T-cell (primary cell): ENCODE measurements around the gene SWSAP1. TPM values are rescaled to one million over a fixed set of nuclear protein-coding genes. Genes with fewer than 3 reads are reported as not detected.
"Not testable (repeated sequence)": the region's sequence is repeated elsewhere in the genome, so short reads cannot be mapped to it uniquely, and the experiment has no call there.

Experiments used
- ATAC-seq, 4 experiments: fragments of 200-7000 bp in 3 of 4; fragments of 150-1000 bp in 1 of 4; cut with Tn5 transposase; replicated peaks in 1 of 4; 1 replicate in 3 of 4; 2 replicates in 1 of 4; pipeline ENCODE4 v1.10.0; 2021; ENCODE audit warnings: moderate library complexity in 3 of 4, mild to moderate bottlenecking in 2 of 4, moderate number of reproducible peaks in 1 of 4
- CTCF ChIA-PET, 2 donors: fragments of 300-600 bp; sonication (Branson Sonifier 250); formaldehyde crosslinking; loops; one replicate each; lab custom pipeline; 2022; ENCODE audit warnings: antibody characterized with exemption in 2 of 2; lab: Charles Lee
- POLR2A ChIA-PET, 2 donors: fragments of 300-600 bp; sonication (Branson Sonifier 250); formaldehyde crosslinking; loops; one replicate each; lab custom pipeline; 2022; ENCODE audit warnings: antibody characterized with exemption in 2 of 2; lab: Charles Lee
- DNase-seq, 35 experiments: peaks; one replicate each; pipeline versions ENCODE4 v3.0.0 to v3.0.0-alpha.2; 2013 to 2023
- H3K27ac ChIP-seq: one replicate; pipeline ENCODE4 v1.5.1; 2013; ENCODE audit warnings: low read length
- H3K27me3 ChIP-seq, 2 experiments: replicated peaks in 1 of 2; 1 replicate in 1 of 2; 2 replicates in 1 of 2; pipeline versions ENCODE4 v1.6.1 to v1.7.0; 2013; ENCODE audit warnings: low read length in 1 of 2, mixed read lengths in 1 of 2; ENCODE audit not compliant: control insufficient read depth in 2 of 2, insufficient read depth in 2 of 2; ENCODE audit errors: extremely low read depth in 1 of 2
- H3K36me3 ChIP-seq, 2 donors: 1 replicate in 1 of 2; 2 replicates in 1 of 2; pipeline versions ENCODE4 v1.6.1 to v1.7.0; 2013; ENCODE audit warnings: low read length in 1 of 2; ENCODE audit not compliant: control insufficient read depth in 2 of 2, insufficient read depth in 1 of 2; ENCODE audit errors: extremely low read depth in 1 of 2
- H3K4me1 ChIP-seq, 2 experiments: 1 replicate in 1 of 2; 2 replicates in 1 of 2; pipeline versions ENCODE4 v1.6.1 to v1.7.0; 2013; ENCODE audit warnings: low read length in 2 of 2, mixed read lengths in 1 of 2; ENCODE audit not compliant: insufficient read depth in 2 of 2, control insufficient read depth in 1 of 2; ENCODE audit errors: extremely low read depth in 1 of 2
- H3K4me3 ChIP-seq, 2 donors: 1 replicate in 1 of 2; 2 replicates in 1 of 2; pipeline versions ENCODE4 v1.5.1 to v1.7.0; 2013; ENCODE audit warnings: mild to moderate bottlenecking in 2 of 2, low read length in 1 of 2, moderate library complexity in 1 of 2; ENCODE audit not compliant: control insufficient read depth in 1 of 2; ENCODE audit errors: extremely low read depth in 1 of 2
- H3K9me3 ChIP-seq: 2 replicates; pipeline ENCODE4 v1.7.0; 2013
- H3K27ac Mint-ChIP-seq, 2 donors: one replicate each; pipeline ENCODE4 v1.8.0; 2020 to 2021; ENCODE audit warnings: mild to moderate bottlenecking in 2 of 2, mixed read lengths in 2 of 2
- H3K27me3 Mint-ChIP-seq, 2 donors: one replicate each; pipeline ENCODE4 v1.8.0; 2021 to 2022; ENCODE audit warnings: mixed read lengths in 2 of 2
- H3K36me3 Mint-ChIP-seq: one replicate; pipeline ENCODE4 v1.8.0; 2021; ENCODE audit warnings: mixed read lengths
- H3K4me1 Mint-ChIP-seq, 3 donors: one replicate each; pipeline ENCODE4 v1.8.0; 2020 to 2022; ENCODE audit warnings: mixed read lengths in 3 of 3, mild to moderate bottlenecking in 1 of 3
- H3K4me3 Mint-ChIP-seq, 3 donors: one replicate each; pipeline ENCODE4 v1.8.0; 2020 to 2022; ENCODE audit warnings: mild to moderate bottlenecking in 3 of 3, mixed read lengths in 3 of 3, moderate library complexity in 3 of 3
- H3K9me3 Mint-ChIP-seq, 3 donors: one replicate each; pipeline ENCODE4 v1.8.0; 2020 to 2022; ENCODE audit warnings: mixed read lengths in 3 of 3
- WGBS: methylation state at CpG from one replicate; pipeline ENCODE4 v1.1.5; 2013; ENCODE audit warnings: missing lambda C conversion rate; ENCODE audit not compliant: insufficient coverage; 5-methylcytosine and 5-hydroxymethylcytosine counted together
- total RNA-seq, 35 experiments: library from RNA in 6 of 35; stranded (reverse) in 6 of 35; fragments of 120-200 nt in 1 of 35; gene quantifications; one replicate each; pipeline versions ENCODE4 v1.2.1 to v1.2.4 and lab custom pipeline; 2013 to 2026

The SWSAP1 gene
- total RNA-seq, 5 donors from 2014 or later (not counting 1 experiment from before 2014, with no cell fraction given) = 1.6 to 5.5 (median 4.3) TPM

GRCh38 chr19:11332822-11333221, 41.6 kb upstream of the SWSAP1 start:
- CTCF ChIA-PET = interaction anchor here in 1 of 2 donors (0.7 kb wide), 2 partner anchors 8 to 41 kb away, joined by 3 to 4 read pairs; partner anchors contain the start of gene SWSAP1

GRCh38 chr19:11333838-11334237, 40.6 kb upstream of the SWSAP1 start:
- DNase-seq, H3K4me3 Mint-ChIP-seq, H3K27me3 Mint-ChIP-seq, POLR2A ChIA-PET, H3K27ac ChIP-seq, H3K27ac Mint-ChIP-seq, H3K9me3 ChIP-seq, H3K4me3 ChIP-seq, ATAC-seq, CTCF ChIA-PET, H3K27me3 ChIP-seq, H3K9me3 Mint-ChIP-seq: not testable (repeated sequence)
- Mint-ChIP-seq H3K36me3 (peaks cover 35% of the 10 kb centered on the region), H3K4me1 (peaks cover 5 to 17% (median 17%) of the 10 kb centered on the region in 3 donors)
- Histone ChIP-seq H3K4me1 (peaks cover 0 to 20% of the 10 kb centered on the region in 2 experiments), H3K36me3 (peaks cover 0 to 18% of the 10 kb centered on the region in 2 donors)
- 90% methylated on average over 7 of the region's 9 CpGs for WGBS

More at GRCh38 chr19:11332822-11333221, 41.6 kb upstream of the SWSAP1 start:
- H3K36me3 Mint-ChIP-seq = peaks cover 35% of the 10 kb centered on the region
- H3K27ac Mint-ChIP-seq = no peak overlapping the region
- no peaks in the 10 kb centered on the region for H3K27me3 Mint-ChIP-seq
- ATAC-seq (no peak), DNase-seq (no peak)
- Histone ChIP-seq H3K27me3 (no peaks in the 10 kb centered on the region), H3K4me1 (peaks cover 0 to 9% of the 10 kb centered on the region in 2 experiments), H3K27ac (no peak overlapping the region), H3K9me3 (no peaks in the 10 kb centered on the region), H3K36me3 (peaks cover 0 to 18% of the 10 kb centered on the region in 2 donors), H3K4me3 (no peak overlapping the region)
- H3K4me3 Mint-ChIP-seq = no peak overlapping the region
- WGBS = 100% methylated on average over 1 of the region's 5 CpGs
- POLR2A ChIA-PET = interaction anchor here in 1 of 2 donors (0.6 kb wide), 1 partner anchor 78 kb away, joined by 3 read pairs; no protein-coding TSS in a partner anchor
- H3K9me3 Mint-ChIP-seq = no peaks in the 10 kb centered on the region
- peaks cover 0 to 9% (median 9%) of the 10 kb centered on the region in 3 donors for H3K4me1 Mint-ChIP-seq

- H3K4me3 ChIP-seq = no peak overlapping the region
- Mint-ChIP-seq H3K4me1 (peaks cover 11 to 26% (median 25%) of the 10 kb centered on the region in 3 donors), H3K27ac (no peak overlapping the region), H3K9me3 (no peaks in the 10 kb centered on the region), H3K27me3 (no peaks in the 10 kb centered on the region), H3K36me3 (peaks cover 29% of the 10 kb centered on the region), H3K4me3 (no peak overlapping the region)
- peaks cover 0 to 33% of the 10 kb centered on the region in 2 experiments for H3K4me1 ChIP-seq
- H3K27ac ChIP-seq = no peak overlapping the region
- H3K27me3 ChIP-seq = peaks cover 0 to 3% of the 10 kb centered on the region in 2 experiments
- ATAC-seq (no peak), DNase-seq (no peak)
- CTCF ChIA-PET = no interaction called here
- no peaks in the 10 kb centered on the region for H3K9me3 ChIP-seq
- POLR2A ChIA-PET = no interaction called here
- 94% methylated on average over 15 of the region's 17 CpGs for WGBS
- H3K36me3 ChIP-seq = peaks cover 0 to 16% of the 10 kb centered on the region in 2 donors
Observed at GRCh38 chr19:11335449-11336146, 38.9 kb upstream of the SWSAP1 start.

GRCh38 chr19:11337080-11337479, 37.4 kb upstream of the SWSAP1 start:
- H3K27ac Mint-ChIP-seq = peak overlapping the region; percentile 63 to 64
- WGBS = 10% methylated on average over 12 of the region's 14 CpGs
- no peak overlapping the region for H3K4me3 Mint-ChIP-seq
- H3K27me3 Mint-ChIP-seq = no peaks in the 10 kb centered on the region
- H3K9me3 ChIP-seq = no peaks in the 10 kb centered on the region
- ChIA-PET POLR2A (no interaction called here), CTCF (no interaction called here)
- H3K4me3 ChIP-seq = no peak overlapping the region
- no peaks in the 10 kb centered on the region for H3K9me3 Mint-ChIP-seq
- H3K36me3 Mint-ChIP-seq = peaks cover 29% of the 10 kb centered on the region
- H3K27me3 ChIP-seq = peaks cover 0 to 3% of the 10 kb centered on the region in 2 experiments
- ATAC-seq = no peak
- H3K4me1 Mint-ChIP-seq = peaks cover 11 to 26% (median 25%) of the 10 kb centered on the region in 3 donors
- peaks cover 0 to 33% of the 10 kb centered on the region in 2 experiments for H3K4me1 ChIP-seq
- no peak overlapping the region for H3K27ac ChIP-seq
- H3K36me3 ChIP-seq = peaks cover 0 to 16% of the 10 kb centered on the region in 2 donors
- peak in 1 of 35 experiments; percentile 19 for DNase-seq

- peak overlapping the region; percentile 36 to 44 for H3K27ac Mint-ChIP-seq
- H3K27ac ChIP-seq = no peak overlapping the region
- peaks cover 11 to 26% (median 25%) of the 10 kb centered on the region in 3 donors for H3K4me1 Mint-ChIP-seq
- peaks cover 0 to 3% of the 10 kb centered on the region in 2 experiments for H3K27me3 ChIP-seq
- ATAC-seq (no peak), DNase-seq (no peak)
- H3K36me3 Mint-ChIP-seq = peaks cover 31% of the 10 kb centered on the region
- H3K9me3 ChIP-seq = no peaks in the 10 kb centered on the region
- no peaks in the 10 kb centered on the region for H3K9me3 Mint-ChIP-seq
- H3K4me3 ChIP-seq = no peak overlapping the region
- peaks cover 0 to 13% of the 10 kb centered on the region in 2 donors for H3K36me3 ChIP-seq
- CTCF ChIA-PET = interaction anchor here in 1 of 2 donors (0.7 kb wide), 1 partner anchor 48 kb away, joined by 6 read pairs; no protein-coding TSS in a partner anchor
- POLR2A ChIA-PET = interaction anchor here in 1 of 2 donors (0.5 kb wide), 1 partner anchor 45 kb away, joined by 11 read pairs; no protein-coding TSS in a partner anchor
- no peaks in the 10 kb centered on the region for H3K27me3 Mint-ChIP-seq
- WGBS = 96% methylated on average over 5 of the region's 7 CpGs
- peaks cover 0 to 33% of the 10 kb centered on the region in 2 experiments for H3K4me1 ChIP-seq
- H3K4me3 Mint-ChIP-seq = peak overlapping the region in 1 of 3 donors; percentile 79
Observed at GRCh38 chr19:11338121-11338520, 36.3 kb upstream of the SWSAP1 start.

- Mint-ChIP-seq H3K27me3 (no peaks in the 10 kb centered on the region), H3K4me1 (peaks cover 11 to 26% (median 25%) of the 10 kb centered on the region in 3 donors), H3K27ac (peak overlapping the region; percentile 81 to 84), H3K36me3 (peaks cover 31% of the 10 kb centered on the region), H3K9me3 (no peaks in the 10 kb centered on the region), H3K4me3 (peak overlapping the region; percentile 79 to 80 (median 79))
- peak overlapping the region; percentile 52 to 58 for H3K4me3 ChIP-seq
- H3K36me3 ChIP-seq = peaks cover 4 to 11% of the 10 kb centered on the region in 2 donors
- H3K4me1 ChIP-seq = peaks cover 0 to 33% of the 10 kb centered on the region in 2 experiments
- H3K27ac ChIP-seq = peak overlapping the region; percentile 23
- 68% methylated on average over 15 of the region's 21 CpGs for whole genome bisulfite sequencing
- H3K27me3 ChIP-seq = peaks cover 0 to 3% of the 10 kb centered on the region in 2 experiments
- no peak for DNase-seq
- ATAC-seq = peak in 2 of 4 experiments; percentile 16 to 22
- no peaks in the 10 kb centered on the region for H3K9me3 ChIP-seq
- CTCF ChIA-PET = no interaction called here
- POLR2A ChIA-PET = interaction anchor here (0.5 to 0.6 kb wide), 2 partner anchors 44 to 410 kb away, joined by 3 to 11 read pairs; no protein-coding TSS in a partner anchor
Observed at GRCh38 chr19:11338569-11339253, 35.8 kb upstream of the SWSAP1 start.
